Body of pancreas (tissue), 4 donors: ENCODE results near the gene KXD1.

ENCODE experiments used
- POLR2A ChIP-seq, 3 donors: fragments of 450-650 bp; IDR thresholded peaks; one replicate each; pipeline ENCODE4 v1.6.1; 2016; ENCODE audit warnings: antibody characterized with exemption in 3 of 3, mild to moderate bottlenecking in 2 of 3
- TF ChIP-seq, protein P1 (sequence below), 7 experiments: fragments of 450-650 bp in 4 of 7; fragments of 200-600 bp in 3 of 7; sonication (generic) in 3 of 7; IDR thresholded peaks; one replicate each; pipeline ENCODE4 v1.5.1; 2016 to 2019; ENCODE audit warnings: antibody characterized with exemption in 7 of 7

DNA sequence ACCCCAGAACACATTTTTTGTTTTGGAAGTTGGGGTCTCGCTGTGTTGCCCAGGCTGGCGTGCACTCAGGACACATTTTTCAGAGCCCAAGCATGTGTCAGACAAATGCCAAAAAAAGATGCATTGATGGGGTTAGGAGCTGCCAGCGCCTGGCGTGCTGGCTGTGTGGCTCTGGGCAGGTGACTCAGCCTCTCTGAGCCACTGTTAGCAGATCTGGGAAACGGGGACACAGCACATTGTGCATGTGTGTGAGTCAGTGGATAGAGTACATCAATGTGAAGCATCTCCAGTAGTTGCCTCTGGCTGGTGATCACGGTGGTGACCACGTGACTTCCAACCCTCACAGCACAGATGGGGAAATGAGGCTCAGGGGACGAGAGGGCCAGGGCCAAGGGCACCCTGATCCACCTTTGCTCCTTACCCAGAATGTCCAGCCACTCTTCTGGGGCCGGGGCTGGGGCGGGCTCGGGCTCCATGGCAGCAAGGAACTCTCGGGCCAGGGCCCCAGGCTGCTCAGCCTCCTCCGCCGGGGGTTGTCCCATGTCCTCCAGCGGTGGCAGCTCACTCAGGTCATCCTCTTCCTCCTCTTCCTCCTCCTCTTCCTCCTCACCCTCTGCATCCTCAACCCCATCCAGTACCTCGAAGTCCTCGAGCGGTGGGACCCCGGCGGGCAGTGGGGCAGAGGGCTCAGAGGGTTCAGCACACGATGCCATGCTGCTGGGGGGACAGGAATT is 16.2 kb upstream of the KXD1 start:
- TF ChIP-seq, protein P1, sequence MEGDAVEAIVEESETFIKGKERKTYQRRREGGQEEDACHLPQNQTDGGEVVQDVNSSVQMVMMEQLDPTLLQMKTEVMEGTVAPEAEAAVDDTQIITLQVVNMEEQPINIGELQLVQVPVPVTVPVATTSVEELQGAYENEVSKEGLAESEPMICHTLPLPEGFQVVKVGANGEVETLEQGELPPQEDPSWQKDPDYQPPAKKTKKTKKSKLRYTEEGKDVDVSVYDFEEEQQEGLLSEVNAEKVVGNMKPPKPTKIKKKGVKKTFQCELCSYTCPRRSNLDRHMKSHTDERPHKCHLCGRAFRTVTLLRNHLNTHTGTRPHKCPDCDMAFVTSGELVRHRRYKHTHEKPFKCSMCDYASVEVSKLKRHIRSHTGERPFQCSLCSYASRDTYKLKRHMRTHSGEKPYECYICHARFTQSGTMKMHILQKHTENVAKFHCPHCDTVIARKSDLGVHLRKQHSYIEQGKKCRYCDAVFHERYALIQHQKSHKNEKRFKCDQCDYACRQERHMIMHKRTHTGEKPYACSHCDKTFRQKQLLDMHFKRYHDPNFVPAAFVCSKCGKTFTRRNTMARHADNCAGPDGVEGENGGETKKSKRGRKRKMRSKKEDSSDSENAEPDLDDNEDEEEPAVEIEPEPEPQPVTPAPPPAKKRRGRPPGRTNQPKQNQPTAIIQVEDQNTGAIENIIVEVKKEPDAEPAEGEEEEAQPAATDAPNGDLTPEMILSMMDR (IDR thresholded peaks at IDR 0.05) = no peak
- no peak for TF ChIP-seq POLR2A (IDR thresholded peaks at IDR 0.05)
